HG03575 (cell line): ENCODE measurements around the gene SOCS6.
"Not testable (repeated sequence)": the region's sequence is repeated elsewhere in the genome, so short reads cannot be mapped to it uniquely, and the experiment has no call there.

Source experiments
- ATAC-seq: cut with Tn5 transposase; IDR thresholded peaks from one replicate; pipeline ENCODE4 v1.9.1; 2021; ENCODE audit not compliant: unreplicated experiment, insufficient number of reproducible peaks, low FRiP score; ENCODE audit errors: extremely low read depth

SOCS6 gene

GRCh38 chr18:70337139-70337972 lies 48.5 kb downstream of the SOCS6 start:
- no peak for ATAC-seq

GRCh38 chr18:70338890-70339289 lies 50.0 kb downstream of the SOCS6 start:
- ATAC-seq = no peak

GRCh38 chr18:70339915-70340314 lies 51.1 kb downstream of the SOCS6 start:
- ATAC-seq = no peak

GRCh38 chr18:70348481-70348880 lies 59.6 kb downstream of the SOCS6 start:
- ATAC-seq = not testable (repeated sequence)

GRCh38 chr18:70349316-70349715 lies 60.5 kb downstream of the SOCS6 start:
- ATAC-seq = no peak

- no peak for ATAC-seq
Observed at GRCh38 chr18:70354080-70354479, 65.2 kb downstream of the SOCS6 start.

GRCh38 chr18:70354771-70355170 lies 65.9 kb downstream of the SOCS6 start:
- ATAC-seq = no peak

- ATAC-seq = no peak
Observed at GRCh38 chr18:70355620-70356385, 67.0 kb downstream of the SOCS6 start.

GRCh38 chr18:70358105-70358406 lies 69.2 kb downstream of the SOCS6 start:
- ATAC-seq = peak; percentile 90

GRCh38 chr18:70359071-70359470 lies 70.2 kb downstream of the SOCS6 start:
- no peak for ATAC-seq

- no peak for ATAC-seq
Observed at GRCh38 chr18:70362258-70362657, 73.4 kb downstream of the SOCS6 start.

GRCh38 chr18:70363861-70364260 lies 75.0 kb downstream of the SOCS6 start:
- no peak for ATAC-seq

GRCh38 chr18:70365361-70365760 lies 76.5 kb downstream of the SOCS6 start:
- no peak for ATAC-seq

- ATAC-seq = no peak
Observed at GRCh38 chr18:70366174-70366573, 77.3 kb downstream of the SOCS6 start.

GRCh38 chr18:70366670-70367069 lies 77.8 kb downstream of the SOCS6 start:
- ATAC-seq = no peak

GRCh38 chr18:70367344-70367743 lies 78.5 kb downstream of the SOCS6 start:
- ATAC-seq = not testable (repeated sequence)

GRCh38 chr18:70368903-70369302 lies 80.1 kb downstream of the SOCS6 start:
- ATAC-seq = no peak

- no peak for ATAC-seq
Observed at GRCh38 chr18:70370762-70371733, 82.2 kb downstream of the SOCS6 start.

GRCh38 chr18:70371908-70372307 lies 83.1 kb downstream of the SOCS6 start:
- no peak for ATAC-seq
